GM21529 (cell line): Measurements from ENCODE around the gene NEO1.

ENCODE experiments used
- ATAC-seq: cut with Tn5 transposase; IDR thresholded peaks from one replicate; pipeline ENCODE4 v1.9.1; 2021; ENCODE audit not compliant: unreplicated experiment

NEO1 gene

DNA sequence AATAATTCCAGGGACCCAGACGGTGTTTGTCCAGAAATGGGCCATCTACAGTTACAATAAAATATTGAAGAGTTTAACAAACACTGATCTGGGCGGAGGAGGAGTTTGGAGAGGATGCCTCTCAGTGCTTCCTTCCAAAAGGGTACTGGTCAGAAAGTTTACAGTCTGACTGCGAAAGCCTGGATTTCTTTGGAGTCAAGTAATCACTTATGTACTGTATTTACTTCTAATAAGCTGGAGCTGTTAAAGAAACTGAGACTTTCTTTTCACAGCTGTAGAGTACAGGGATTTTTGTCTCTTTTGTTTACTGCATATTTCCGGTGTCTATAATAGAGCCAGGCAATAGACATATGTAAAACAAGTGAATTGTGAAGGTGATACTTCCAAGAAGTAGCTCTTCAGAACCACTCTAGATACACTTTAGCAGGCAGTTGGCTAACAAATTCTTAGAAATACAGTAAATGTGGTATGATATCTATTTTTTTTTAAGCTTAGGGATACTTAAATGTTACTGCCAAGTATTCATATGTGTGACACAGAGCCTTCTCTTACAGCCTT, 22.1 kb upstream of the NEO1 start:
- ATAC-seq = no peak

DNA sequence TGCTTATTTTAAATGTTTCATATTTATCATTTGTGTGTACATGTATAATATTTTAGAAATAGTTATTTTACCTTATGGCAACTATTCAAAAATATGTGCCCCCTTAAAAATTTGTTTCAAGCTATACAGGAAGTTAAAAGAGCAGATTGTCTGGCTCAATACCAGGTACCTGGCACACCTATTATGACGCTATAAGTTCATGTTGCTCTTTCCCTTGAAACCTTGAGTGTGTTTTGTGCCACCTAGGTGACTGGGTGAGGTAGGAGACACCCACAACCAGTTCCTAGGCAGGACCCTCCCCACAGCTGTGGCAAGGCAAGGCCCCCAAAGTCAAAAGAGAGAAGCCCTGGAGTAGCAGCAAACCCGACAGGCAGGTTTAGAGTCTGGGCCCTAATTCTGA, 20.6 kb upstream of the NEO1 start:
- ATAC-seq = no peak

DNA sequence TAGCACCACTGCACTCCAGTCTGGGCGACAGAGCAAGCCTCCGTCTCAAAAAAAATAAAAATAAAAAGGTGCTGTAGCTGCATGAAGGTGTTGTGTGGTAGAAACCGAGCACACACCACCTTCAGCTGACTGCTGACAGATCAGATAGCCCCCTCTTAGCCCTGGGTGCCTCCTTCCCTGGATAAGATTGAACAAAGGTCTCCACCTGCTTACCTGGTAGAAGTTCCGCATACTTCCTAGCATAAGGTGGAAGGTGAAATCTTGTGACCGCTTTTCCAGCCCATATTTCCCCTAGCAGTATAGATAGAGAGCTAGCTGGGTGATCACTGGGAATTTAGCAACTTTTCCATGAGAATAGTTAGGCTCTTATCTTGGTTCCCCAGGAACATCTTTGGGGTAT, 18.7 kb upstream of the NEO1 start:
- no peak for ATAC-seq

DNA sequence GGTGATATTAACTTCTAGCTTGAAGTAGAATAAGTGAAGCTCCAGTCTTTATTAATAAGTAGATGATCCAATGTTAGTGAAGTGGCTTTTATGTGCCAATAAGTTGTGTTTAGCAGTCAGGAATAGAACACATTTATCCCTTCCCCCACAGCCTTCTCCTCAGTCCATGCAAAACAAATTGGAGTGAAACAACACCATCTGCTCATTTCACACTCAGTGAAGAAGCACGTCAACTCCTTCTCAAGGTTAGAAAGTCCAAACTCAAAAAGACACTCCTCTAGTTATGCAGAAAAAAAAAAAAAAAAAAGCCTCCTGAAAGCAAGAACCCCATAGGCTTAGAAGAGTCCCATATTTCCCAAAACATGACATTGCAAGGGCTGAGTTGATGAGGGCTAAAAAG, 18.0 kb upstream of the NEO1 start:
- no peak for ATAC-seq

DNA sequence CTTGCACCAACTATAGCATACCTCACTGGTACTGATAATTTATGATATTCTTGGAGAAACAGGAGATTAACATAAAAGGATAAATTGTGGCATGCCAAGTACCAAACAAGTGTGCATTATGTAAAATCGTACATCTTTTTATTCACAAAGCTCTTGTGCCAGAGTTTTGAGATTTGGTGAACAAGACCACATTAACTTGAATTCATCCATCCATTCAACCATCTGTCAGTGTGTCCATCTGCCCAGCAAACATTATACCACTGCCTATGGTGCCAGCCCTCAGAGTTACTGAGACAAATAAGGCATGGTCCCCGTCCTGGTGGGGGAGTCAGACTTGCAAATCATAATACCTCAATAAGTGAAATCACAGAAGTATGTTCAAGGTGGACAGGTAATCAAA, 17.0 kb upstream of the NEO1 start:
- no peak for ATAC-seq

DNA sequence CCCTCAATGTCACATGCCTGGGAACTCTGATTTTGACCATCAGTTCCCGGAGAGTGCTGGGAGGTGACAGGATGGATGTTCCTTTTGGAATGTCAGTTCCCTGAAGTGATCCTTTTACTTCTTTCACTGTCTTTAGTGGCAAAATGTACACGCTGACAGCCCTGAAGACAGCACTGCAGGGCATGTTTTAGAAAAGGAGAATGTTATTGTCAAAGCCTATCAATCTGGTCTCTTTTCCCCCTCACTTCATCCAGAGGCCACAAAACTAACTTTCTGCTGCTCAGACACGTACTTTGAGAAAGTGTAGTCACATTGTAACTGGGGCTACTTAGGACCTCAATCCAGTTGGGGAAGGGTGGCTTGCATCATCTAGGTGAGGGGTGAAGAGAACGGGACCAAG, 14.0 kb upstream of the NEO1 start:
- no peak for ATAC-seq

DNA sequence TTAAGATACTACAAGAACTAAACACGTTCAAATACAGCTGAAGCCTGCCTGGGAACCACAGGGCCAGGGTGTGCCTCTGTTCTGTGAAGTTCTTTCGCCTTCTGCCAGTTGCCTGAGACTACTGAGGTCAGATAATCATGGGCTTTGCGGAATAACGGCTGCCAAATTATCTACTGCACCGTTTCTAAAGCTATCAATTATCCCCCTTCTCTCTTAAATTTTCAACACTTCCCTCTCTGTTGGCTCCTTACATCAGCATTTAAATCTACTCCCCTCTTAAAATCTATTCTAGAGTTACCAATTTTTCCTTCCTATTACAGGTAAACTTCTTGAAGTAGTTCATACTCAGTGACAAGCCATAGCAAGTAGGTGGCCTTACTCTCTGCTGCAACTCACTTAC, 6.2 kb upstream of the NEO1 start:
- ATAC-seq = no peak

DNA sequence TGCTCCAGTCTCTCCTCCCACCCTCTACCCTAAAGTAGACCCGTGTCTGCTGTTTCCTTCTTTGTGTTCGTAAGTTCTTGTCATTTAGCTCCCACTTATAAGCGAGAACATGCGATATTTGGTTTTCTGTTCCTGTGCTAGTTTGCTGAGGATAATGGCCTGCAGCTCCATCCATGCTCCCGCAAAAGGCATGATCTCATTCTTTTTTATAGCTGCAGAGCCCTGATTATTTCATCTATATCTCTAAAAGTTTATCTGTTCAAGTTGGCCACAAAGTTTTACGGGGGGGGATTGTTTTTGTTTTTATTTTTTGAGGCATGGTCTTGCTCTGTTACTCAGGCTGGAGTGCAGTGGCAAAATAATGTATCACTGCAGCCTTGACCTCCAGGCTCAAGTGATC, 4.4 kb upstream of the NEO1 start:
- ATAC-seq = no peak

DNA sequence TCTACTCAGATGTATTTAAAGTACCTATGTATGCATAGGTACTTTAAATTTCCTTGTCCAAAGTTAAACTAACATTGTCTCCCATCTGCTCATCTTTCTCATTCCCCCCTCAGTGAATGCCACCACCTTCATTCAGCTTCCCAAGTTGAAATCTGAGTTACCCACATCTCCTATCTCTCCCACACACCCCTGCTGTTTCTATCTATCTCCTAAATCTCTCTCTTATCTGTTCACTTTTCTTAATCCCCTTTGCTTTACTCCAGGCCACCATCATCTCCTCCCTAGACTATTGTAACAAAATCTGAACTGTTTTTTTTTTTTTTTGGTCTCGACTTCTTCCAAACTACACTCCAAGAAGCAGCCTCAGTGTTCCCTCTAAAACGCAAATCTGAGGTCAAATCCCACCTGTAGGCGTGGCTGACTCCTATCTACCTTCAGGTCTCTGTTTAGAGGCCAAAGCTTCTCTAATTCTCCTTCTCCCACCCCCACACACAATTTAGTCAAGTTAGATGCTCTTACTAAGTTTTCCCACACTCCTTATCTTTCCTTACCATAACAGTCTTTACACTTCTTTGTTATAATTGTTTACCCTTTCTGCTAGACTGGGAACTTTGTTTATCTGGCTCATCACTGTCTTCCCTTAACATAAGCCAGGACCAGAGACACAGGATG, 3.5 kb upstream of the NEO1 start:
- no peak for ATAC-seq

DNA sequence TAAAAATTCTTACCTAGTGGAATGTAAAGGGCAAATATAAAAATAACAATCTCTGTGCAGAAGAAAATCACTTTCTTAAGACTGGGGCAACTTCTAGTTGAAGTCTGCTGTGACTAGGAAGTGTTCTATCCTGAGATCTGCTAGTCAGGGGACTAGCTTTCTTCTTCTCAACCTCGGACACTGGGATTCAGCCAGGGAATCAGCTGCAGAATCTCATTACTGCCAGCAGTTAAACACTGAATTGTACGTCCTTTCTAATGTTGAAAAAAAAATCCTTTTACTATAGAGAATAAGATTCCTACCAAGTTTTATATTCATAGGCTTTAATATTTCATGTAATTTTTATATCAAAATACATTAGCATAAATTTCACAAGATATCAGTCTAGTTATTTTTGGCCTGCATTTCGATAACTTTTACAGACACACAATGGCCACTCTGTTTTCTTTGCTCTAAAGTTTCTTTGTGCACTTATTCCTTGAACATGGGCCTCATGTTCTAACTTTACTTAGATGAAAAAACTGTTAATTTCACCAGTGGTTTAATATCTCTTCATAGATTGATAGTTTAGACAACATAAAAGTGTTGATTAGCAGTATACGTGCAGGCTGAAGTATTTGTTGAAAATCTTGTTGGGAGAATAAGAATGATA, 2.6 kb upstream of the NEO1 start:
- no peak for ATAC-seq

DNA sequence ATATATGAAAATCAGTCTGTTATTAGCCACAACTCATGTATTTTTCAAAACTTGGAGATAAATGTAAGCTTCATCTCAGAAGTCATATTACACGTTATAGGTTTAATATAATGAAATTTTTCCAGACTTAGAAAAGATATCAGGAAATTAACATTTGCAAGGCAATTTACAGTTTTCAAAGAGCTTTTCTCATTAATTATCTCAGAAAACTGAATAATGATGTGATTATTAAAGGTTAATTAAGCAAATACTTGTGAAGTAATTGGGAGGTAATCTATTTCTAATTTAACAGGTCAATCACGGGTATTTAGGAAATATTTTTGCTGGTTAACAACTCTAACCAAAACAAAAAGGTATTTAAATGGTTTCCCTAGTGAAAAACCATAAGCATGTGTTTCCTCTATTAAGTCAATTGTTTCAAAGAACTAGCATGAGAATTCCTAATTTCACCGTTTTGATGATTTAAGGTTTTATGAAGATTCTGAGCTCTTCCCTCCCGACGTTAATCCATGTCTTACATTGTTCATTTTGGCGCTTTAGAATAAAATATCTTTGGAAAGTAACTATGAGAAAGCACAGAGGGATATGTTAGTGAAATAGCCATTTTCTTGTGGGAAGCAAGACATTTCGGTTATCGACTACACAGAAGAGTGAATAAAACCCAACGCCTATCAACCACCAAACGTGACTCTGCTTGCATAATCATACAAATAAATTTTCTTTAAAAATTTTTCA, 1.5 kb upstream of the NEO1 start:
- ATAC-seq = no peak

DNA sequence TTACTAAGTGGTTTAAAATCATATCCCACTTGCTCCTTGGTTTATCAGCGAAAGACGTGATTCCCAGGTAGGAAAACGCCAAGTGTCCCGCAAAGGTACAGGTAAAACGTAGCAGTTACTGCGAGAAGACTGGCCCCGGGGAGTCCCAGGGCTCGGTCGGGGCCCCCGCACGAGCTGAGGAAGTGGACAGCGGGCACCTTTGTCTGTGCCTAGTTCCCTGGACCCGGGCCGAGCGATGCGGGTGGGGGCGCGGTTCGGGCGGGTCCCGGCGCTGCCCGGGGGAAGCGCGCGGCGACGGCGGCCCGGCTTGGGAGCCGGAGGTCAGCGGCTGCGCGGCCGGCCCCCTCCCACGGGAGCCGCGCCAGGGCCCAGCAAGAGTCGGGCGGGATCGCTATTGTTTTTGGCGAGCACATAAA, 864 bp upstream of the NEO1 start:
- ATAC-seq = no peak

DNA sequence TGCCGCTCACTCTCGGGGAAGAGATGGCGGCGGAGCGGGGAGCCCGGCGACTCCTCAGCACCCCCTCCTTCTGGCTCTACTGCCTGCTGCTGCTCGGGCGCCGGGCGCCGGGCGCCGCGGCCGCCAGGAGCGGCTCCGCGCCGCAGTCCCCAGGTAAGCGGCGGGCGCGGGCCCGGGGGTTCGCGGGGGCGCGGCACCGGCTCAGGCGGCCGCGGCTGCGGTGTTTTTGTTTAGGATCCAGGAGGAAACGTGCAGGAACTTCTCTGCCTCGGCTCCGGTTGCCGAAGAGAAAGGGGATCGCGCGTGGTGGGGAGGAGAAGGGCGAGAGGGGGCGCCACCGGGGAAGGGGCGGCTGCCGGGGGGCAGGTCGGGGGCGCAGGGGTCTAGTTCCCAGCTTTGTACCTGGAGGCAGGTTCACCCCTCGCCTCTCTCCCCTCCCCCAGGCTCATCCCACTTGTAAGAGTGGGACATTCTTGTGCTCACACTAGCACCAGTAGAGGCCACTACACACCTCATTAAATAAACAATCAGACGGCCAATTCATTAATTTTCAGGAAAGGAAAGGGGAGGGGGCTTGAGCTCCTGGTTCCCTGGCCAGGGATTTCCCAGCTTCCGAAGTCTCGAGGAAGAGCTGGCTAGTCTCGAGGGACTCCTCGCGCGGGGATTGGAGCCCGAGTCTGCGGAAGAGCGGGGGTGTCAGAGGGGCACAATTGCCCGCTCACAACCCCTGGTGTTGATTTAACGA, 562 bp downstream of the NEO1 start:
- ATAC-seq = peak; percentile 41

DNA sequence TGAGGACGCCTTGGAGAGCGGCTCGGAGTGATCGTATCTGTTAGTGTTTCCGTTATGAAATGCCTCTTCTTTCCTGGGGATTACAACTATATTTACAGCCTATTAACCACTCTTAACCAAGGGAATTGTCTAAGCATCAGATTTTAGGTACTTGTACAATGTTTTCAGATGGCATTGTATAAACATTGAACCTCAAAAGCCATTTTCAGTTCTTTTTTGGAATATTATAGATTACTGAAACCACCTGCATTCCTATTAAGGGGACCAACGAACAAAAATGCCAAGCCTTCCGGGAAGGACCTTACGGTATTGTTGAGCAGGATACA, 1.1 kb downstream of the NEO1 start:
- no peak for ATAC-seq

DNA sequence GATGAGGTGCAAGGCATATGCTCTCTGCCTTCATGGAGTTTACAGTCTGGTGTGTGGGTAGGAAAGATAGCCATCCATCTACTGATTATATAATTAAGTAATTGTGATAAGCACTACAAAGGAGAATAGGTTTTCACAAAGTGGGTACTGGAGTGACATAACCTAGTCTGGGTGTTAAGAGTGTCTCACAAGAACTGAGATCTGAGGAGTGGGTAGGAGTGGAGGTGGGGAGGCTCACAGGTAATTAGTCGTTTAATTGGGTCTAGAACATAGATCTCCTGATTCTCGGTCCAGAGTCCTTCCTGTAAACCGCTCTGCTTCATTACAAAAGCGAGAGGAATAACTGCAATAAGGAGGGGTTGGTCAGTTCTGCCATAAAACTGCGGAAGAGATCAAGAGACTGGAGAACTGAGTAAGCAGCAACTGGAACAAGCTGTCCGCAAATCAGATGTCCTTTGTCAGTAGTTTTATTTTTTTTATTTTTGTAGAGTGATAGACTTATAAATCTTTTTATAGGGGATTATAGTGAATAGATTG, 2.2 kb downstream of the NEO1 start:
- no peak for ATAC-seq

DNA sequence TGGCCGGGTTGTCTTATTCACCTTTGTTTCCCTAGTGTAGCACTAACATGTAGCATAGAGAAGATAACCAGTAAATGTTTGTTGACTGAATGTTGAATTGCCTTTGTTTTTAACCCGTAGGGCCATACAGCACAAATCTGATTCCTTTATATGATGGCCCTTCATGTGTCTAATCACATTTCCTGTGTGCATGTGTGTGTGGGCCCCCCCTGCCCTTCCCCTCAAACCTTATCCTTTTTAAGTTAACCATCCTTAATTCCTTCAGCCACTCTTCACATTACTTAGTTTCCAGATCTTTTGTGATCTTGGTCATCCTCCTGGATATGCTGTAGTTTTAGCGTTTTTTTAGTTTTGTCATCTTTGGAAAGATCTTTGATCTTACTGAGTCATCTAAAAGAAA, 4.2 kb downstream of the NEO1 start:
- no peak for ATAC-seq

DNA sequence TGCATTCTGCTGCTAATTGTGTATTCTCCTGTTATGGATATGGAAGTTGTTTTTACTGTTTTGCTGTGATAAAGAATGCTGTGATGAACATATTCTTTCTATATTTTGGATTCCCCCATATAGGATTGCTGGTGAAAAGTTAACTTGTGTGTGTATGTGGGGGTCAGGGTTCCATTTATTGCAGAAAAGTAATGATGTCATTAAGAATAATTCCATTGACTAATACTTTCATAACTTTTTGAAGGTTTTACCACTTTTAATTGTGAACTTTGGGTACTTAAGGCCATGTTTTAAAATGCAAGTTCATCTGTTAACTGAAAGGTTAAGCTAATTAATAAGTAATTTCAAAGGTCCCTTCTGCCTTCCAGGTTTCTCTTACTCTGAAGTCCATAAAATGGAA, 6.2 kb downstream of the NEO1 start:
- no peak for ATAC-seq

DNA sequence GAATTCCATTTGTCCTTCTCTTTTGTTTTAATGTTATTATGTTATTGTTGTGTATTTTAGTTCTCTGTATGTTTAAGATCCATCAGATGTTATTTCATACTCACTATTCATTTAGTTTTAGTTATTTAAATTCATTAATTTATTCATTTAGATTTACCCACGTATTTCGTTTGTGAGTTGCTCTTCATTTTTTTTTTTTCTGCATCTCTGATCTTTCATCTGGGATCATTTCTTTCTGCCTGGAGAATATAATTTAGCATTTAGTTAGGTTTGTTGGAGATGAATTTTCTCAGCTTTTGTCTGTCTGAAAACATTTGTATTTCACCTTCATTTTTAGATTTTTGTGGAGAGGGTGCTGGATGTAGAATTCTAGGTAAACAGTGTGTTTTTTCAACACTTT, 12.9 kb downstream of the NEO1 start:
- ATAC-seq = no peak

DNA sequence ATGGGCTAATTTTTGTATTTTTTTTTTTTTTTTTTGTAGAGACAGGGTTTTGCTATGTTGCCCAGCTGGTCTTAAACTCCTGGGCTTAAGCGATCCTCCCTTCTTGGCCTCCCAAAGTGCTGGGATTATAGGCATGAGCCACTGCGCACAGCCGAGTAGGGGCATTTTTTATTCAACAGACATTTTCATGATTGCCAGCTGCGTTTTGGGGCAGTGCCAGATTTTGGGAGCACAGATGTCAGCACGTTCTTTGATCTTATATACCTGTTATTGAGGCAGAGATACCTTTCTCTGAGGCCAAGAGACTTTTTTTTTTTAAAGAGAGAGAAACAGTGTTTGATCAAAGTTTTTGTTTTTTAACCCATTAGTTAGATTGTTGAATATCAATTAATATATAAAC, 16.8 kb downstream of the NEO1 start:
- no peak for ATAC-seq

DNA sequence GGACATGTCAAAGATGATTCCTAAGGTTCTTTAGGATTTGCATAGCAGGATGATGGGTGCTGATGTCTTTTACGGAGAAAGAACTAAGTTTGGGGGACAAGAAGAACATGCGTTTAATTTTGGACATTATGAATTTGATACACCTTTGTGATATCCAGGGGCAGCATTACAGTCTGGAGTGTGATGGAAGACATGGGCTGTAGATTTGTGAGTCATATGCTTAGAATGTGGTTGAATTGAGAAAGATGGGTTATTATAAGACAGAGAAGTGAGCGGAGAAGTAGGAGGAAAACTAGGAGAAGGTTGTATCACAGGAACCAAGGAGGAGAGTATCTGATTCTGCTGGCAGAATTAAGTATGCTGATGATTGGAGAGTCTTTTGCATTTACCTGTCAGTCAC, 20.6 kb downstream of the NEO1 start:
- ATAC-seq = no peak

DNA sequence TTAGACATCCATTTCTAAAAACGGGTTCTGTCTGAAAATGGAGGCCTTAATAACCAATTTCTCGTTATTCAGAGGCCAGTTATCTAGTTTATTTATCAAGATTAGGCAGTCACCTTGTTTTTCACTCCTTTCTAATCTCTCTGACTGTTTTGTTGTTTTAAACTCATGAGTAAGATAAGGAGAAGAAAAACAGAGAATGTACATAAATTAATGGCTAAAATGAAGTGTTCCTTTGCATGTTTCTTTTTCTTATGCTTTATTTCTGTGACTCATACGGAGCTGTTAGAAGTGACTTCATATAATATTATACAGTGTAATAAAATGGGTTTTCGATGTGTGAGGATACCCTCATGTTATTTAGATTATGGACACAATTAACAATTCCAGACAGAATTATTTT, 22.0 kb downstream of the NEO1 start:
- no peak for ATAC-seq
